Right ventricle myocardium superior (tissue), 1 donor: ENCODE data around the gene GABPB2. TPM values are rescaled to one million over a fixed set of nuclear protein-coding genes. Genes with fewer than 3 reads are reported as not detected.

Experiments
- ATAC-seq: fragments of 200-7000 bp; cut with Tn5 transposase; one replicate; pipeline ENCODE4 v1.9.1; 2020; ENCODE audit warnings: mild to moderate bottlenecking; ENCODE audit not compliant: poor library complexity
- DNase-seq: peaks from one replicate; pipeline ENCODE4 v3.0.0-alpha.2; 2020
- intact Hi-C: fragments of 100-400 bp; cut with DNase I; formaldehyde crosslinking; loops from one replicate; pipeline ENCODE4 v1.11.2; 2022
- total RNA-seq: library from RNA; stranded (reverse); fragmentation: NEBNext Ultra II Directional; extraction: Animal tissue kit (Norgen Biotek cat#: 25700); gene quantifications from one replicate; pipeline ENCODE4 v1.2.1, GENCODE V29; 2021
- donor health status: DM: no; HTN: yes; CAD: no; lungs with severe emphysema.

The GABPB2 gene
- total RNA-seq, 1 donor from 2014 or later, result 9.5 TPM

GRCh38 chr1:151124763-151125403, 54.3 kb downstream of the GABPB2 start:
- intact Hi-C loops, result no loop called here
- ATAC-seq (no peak), DNase-seq (no peak)

GRCh38 chr1:151128800-151129199, 58.2 kb downstream of the GABPB2 start:
- no peak for ATAC-seq
- intact Hi-C loops, result no loop called here
- no peak for DNase-seq

GRCh38 chr1:151130987-151131586, 60.5 kb downstream of the GABPB2 start:
- peak; percentile 88 for DNase-seq
- ATAC-seq, result peak; percentile 93
- intact Hi-C loops, result no loop called here

- intact Hi-C loops, result no loop called here
- ATAC-seq, result peak; percentile 57
- no peak for DNase-seq
These were observed 61.3 kb downstream of the GABPB2 start for GRCh38 chr1:151131701-151132334.

- intact Hi-C loops, result no loop called here
- DNase-seq (no peak), ATAC-seq (no peak)
These were observed 61.9 kb downstream of the GABPB2 start for GRCh38 chr1:151132335-151133017.

GRCh38 chr1:151133018-151133806, 62.7 kb downstream of the GABPB2 start:
- no peak for DNase-seq
- intact Hi-C loops, result no loop called here
- no peak for ATAC-seq

- DNase-seq (no peak), ATAC-seq (no peak)
- intact Hi-C loops, result no loop called here
These were observed 63.8 kb downstream of the GABPB2 start for GRCh38 chr1:151134396-151134795.

GRCh38 chr1:151134991-151135390, 64.4 kb downstream of the GABPB2 start:
- intact Hi-C loops, result no loop called here
- DNase-seq (no peak), ATAC-seq (no peak)

GRCh38 chr1:151135433-151136385, 65.1 kb downstream of the GABPB2 start:
- no peak for ATAC-seq
- DNase-seq, result no peak
- intact Hi-C loops, result no loop called here

- DNase-seq, result no peak
- intact Hi-C loops, result no loop called here
These were observed 67.2 kb downstream of the GABPB2 start for GRCh38 chr1:151137789-151138188.

GRCh38 chr1:151142411-151143056, 72.0 kb downstream of the GABPB2 start:
- ATAC-seq, result peak; percentile 36
- DNase-seq, result no peak
- intact Hi-C loops, result no loop called here

More at GRCh38 chr1:151137789-151138188, 67.2 kb downstream of the GABPB2 start:
- no peak for ATAC-seq

GRCh38 chr1:151143057-151143435, 72.5 kb downstream of the GABPB2 start:
- intact Hi-C loops, result no loop called here
- DNase-seq (no peak), ATAC-seq (peak; percentile 7)

GRCh38 chr1:151143986-151144385, 73.4 kb downstream of the GABPB2 start:
- intact Hi-C loops, result no loop called here
- ATAC-seq, result no peak
- DNase-seq, result no peak

GRCh38 chr1:151144474-151145303, 74.1 kb downstream of the GABPB2 start:
- DNase-seq (no peak), ATAC-seq (no peak)
- intact Hi-C loops, result no loop called here

- intact Hi-C loops, result no loop called here
These were observed 74.9 kb downstream of the GABPB2 start for GRCh38 chr1:151145304-151146071.

GRCh38 chr1:151146072-151146411, 75.5 kb downstream of the GABPB2 start:
- DNase-seq (no peak), ATAC-seq (peak; percentile 4)
- intact Hi-C loops, result no loop called here

More at GRCh38 chr1:151145304-151146071, 74.9 kb downstream of the GABPB2 start:
- DNase-seq, result peak; percentile 58
- ATAC-seq, result peak; percentile 18
